ENCODE results near the gene CAVIN1. TPM values are rescaled to one million over a fixed set of nuclear protein-coding genes. Genes with fewer than 3 reads are reported as not detected.

CAVIN1 gene
- polyA plus RNA-seq, 1 experiment, result 734 TPM

- Histone ChIP-seq H3K27me3 (ENCODE audit: control insufficient read depth, insufficient read depth, low read length) (no peaks in the 10 kb centered on the region), H3K36me3 (ENCODE audit: control insufficient read depth, insufficient read depth, low read length) (no peaks in the 10 kb centered on the region; the same call in 1 of the 2 replicates), H3K4me3 (ENCODE audit: low read depth, low read length) (no peak overlapping the region)
- CTCF ChIA-PET, result interaction anchor here (3.2 kb wide), 1 partner anchor 9 kb away, joined by 17 read pairs; no protein-coding TSS in a partner anchor
- TF ChIP-seq, protein P1, sequence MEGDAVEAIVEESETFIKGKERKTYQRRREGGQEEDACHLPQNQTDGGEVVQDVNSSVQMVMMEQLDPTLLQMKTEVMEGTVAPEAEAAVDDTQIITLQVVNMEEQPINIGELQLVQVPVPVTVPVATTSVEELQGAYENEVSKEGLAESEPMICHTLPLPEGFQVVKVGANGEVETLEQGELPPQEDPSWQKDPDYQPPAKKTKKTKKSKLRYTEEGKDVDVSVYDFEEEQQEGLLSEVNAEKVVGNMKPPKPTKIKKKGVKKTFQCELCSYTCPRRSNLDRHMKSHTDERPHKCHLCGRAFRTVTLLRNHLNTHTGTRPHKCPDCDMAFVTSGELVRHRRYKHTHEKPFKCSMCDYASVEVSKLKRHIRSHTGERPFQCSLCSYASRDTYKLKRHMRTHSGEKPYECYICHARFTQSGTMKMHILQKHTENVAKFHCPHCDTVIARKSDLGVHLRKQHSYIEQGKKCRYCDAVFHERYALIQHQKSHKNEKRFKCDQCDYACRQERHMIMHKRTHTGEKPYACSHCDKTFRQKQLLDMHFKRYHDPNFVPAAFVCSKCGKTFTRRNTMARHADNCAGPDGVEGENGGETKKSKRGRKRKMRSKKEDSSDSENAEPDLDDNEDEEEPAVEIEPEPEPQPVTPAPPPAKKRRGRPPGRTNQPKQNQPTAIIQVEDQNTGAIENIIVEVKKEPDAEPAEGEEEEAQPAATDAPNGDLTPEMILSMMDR (IDR thresholded peaks at IDR 0.05; ENCODE audit: insufficient read depth, low read depth, low read length), result no peak
- DNase-seq (ENCODE audit: low read depth), result no peak
- POLR2A ChIA-PET, result no interaction called here
Measured at GRCh38 chr17:42389899-42390298, 33.2 kb downstream of the CAVIN1 start.

DNA sequence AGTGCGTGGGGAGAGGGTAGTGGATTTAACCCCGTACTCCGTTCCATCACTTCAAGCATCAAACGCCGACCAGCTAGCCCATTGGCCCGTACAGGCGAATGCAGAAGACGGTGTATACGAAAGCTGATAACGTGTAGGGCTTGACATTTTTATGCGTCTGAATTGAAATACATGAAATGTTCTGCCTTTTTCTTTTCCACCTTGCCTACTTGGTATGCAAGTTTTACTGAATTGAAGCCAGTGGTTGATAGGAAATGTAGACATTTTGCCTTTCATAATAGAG is 34.0 kb downstream of the CAVIN1 start:
- TF ChIP-seq, protein P1 (IDR thresholded peaks at IDR 0.05; ENCODE audit: insufficient read depth, low read depth, low read length), result no peak
- ChIA-PET CTCF (interaction anchor here (0.6 to 3.2 kb wide), 10 partner anchors 10 to 290 kb away, joined by 3 to 17 read pairs (median 4); partner anchors contain the start of gene CAVIN1), POLR2A (interaction anchor here (0.8 to 1.2 kb wide), 6 partner anchors 9 to 131 kb away, joined by 3 to 5 read pairs (median 4); partner anchors contain the start of gene CAVIN1)
- no peaks in the 10 kb centered on the region; the same call in 1 of the 2 replicates for H3K36me3 ChIP-seq (ENCODE audit: control insufficient read depth, insufficient read depth, low read length)
- no peaks in the 10 kb centered on the region for H3K27me3 ChIP-seq (ENCODE audit: control insufficient read depth, insufficient read depth, low read length)
- peak overlapping the region; percentile 31 for H3K4me3 ChIP-seq (ENCODE audit: low read depth, low read length)
- no peak for DNase-seq (ENCODE audit: low read depth)

GRCh38 chr17:42388381-42389134 is 34.5 kb downstream of the CAVIN1 start, which contains the start of gene STAT3:
TSS of gene STAT3 (minus strand) at chr17:42388442. CDS start at chr17:42348516, 39,926 bp downstream.
- Histone ChIP-seq H3K27me3 (ENCODE audit: control insufficient read depth, insufficient read depth, low read length) (no peaks in the 10 kb centered on the region), H3K4me3 (ENCODE audit: low read depth, low read length) (peak within 1 kb of the TSS; percentile 99), H3K36me3 (ENCODE audit: control insufficient read depth, insufficient read depth, low read length) (no peaks in the 10 kb centered on the region; the same call in 1 of the 2 replicates)
- DNase-seq (ENCODE audit: low read depth), result peak; percentile 99
- TF ChIP-seq, protein P1 (IDR thresholded peaks at IDR 0.05; ENCODE audit: insufficient read depth, low read depth, low read length), result no peak
- CTCF ChIA-PET, result interaction anchor here (0.6 to 3.2 kb wide), 12 partner anchors 11 to 291 kb away, joined by 3 to 17 read pairs (median 4); partner anchors contain the start of gene CAVIN1
- POLR2A ChIA-PET, result interaction anchor here (0.8 to 1.2 kb wide), 7 partner anchors 10 to 131 kb away, joined by 3 to 5 read pairs (median 4); partner anchors contain the start of gene CAVIN1

- no peak for DNase-seq (ENCODE audit: low read depth)
- no peaks in the 10 kb centered on the region; the same call in 1 of the 2 replicates for H3K36me3 ChIP-seq (ENCODE audit: control insufficient read depth, insufficient read depth, low read length)
- POLR2A ChIA-PET, result interaction anchor here (0.8 to 1.2 kb wide), 6 partner anchors 10 to 132 kb away, joined by 3 to 5 read pairs (median 4); partner anchors contain the start of gene CAVIN1
- peak overlapping the region; percentile 99 for H3K4me3 ChIP-seq (ENCODE audit: low read depth, low read length)
- TF ChIP-seq, protein P1 (IDR thresholded peaks at IDR 0.05; ENCODE audit: insufficient read depth, low read depth, low read length), result no peak
- CTCF ChIA-PET, result interaction anchor here (0.8 to 3.2 kb wide), 9 partner anchors 11 to 291 kb away, joined by 3 to 17 read pairs (median 4); partner anchors contain the start of gene CAVIN1
- no peaks in the 10 kb centered on the region for H3K27me3 ChIP-seq (ENCODE audit: control insufficient read depth, insufficient read depth, low read length)
Measured at GRCh38 chr17:42387661-42388380, 35.2 kb downstream of the CAVIN1 start.

All from BJ (cell line).